Cardiac fibroblast (primary cell): ENCODE data around the gene GDF3.
A peak's percentile ranks its signal among the peaks of the same experiment; 100 is the strongest.
"Not testable (repeated sequence)": the region's sequence is repeated elsewhere in the genome, so short reads cannot be mapped to it uniquely, and the experiment has no call there.

Source experiments
- DNase-seq, 2 donors: peaks; one replicate each; pipeline versions ENCODE4 v3.0.0 to v3.0.0-alpha.2; 2010; ENCODE audit warnings: low read depth in 2 of 2
- H3K4me3 ChIP-seq, 2 donors: replicated peaks in 1 of 2; 1 replicate in 1 of 2; 2 replicates in 1 of 2; pipeline ENCODE4 v1.5.1; 2011; ENCODE audit warnings: low read depth in 2 of 2, low read length in 2 of 2, mild to moderate bottlenecking in 2 of 2, moderate library complexity in 1 of 2
- TF ChIP-seq, protein P1 (sequence below): IDR thresholded peaks from one replicate; pipeline ENCODE4 v1.5.1; 2011; ENCODE audit warnings: low read depth, mild to moderate bottlenecking, low read length, inconsistent platforms

The GDF3 gene

DNA sequence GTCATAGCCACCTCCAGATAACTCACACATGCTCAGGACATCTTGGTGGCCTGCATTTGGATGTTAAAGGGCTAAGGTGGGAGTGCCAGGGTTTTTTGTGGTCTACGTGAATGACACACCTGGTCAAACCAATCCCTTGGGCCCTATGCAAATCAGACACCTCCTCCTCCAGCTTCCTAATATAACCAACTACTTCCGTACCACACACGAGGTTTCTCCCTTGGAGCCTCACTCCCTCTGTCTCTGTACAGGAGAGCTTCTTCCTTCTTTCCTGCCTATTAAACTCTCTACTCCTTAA is 49.4 kb downstream of the GDF3 start:
- TF ChIP-seq, protein P1, sequence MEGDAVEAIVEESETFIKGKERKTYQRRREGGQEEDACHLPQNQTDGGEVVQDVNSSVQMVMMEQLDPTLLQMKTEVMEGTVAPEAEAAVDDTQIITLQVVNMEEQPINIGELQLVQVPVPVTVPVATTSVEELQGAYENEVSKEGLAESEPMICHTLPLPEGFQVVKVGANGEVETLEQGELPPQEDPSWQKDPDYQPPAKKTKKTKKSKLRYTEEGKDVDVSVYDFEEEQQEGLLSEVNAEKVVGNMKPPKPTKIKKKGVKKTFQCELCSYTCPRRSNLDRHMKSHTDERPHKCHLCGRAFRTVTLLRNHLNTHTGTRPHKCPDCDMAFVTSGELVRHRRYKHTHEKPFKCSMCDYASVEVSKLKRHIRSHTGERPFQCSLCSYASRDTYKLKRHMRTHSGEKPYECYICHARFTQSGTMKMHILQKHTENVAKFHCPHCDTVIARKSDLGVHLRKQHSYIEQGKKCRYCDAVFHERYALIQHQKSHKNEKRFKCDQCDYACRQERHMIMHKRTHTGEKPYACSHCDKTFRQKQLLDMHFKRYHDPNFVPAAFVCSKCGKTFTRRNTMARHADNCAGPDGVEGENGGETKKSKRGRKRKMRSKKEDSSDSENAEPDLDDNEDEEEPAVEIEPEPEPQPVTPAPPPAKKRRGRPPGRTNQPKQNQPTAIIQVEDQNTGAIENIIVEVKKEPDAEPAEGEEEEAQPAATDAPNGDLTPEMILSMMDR: no peak
- no peak overlapping the region for H3K4me3 ChIP-seq
- no peak for DNase-seq

DNA sequence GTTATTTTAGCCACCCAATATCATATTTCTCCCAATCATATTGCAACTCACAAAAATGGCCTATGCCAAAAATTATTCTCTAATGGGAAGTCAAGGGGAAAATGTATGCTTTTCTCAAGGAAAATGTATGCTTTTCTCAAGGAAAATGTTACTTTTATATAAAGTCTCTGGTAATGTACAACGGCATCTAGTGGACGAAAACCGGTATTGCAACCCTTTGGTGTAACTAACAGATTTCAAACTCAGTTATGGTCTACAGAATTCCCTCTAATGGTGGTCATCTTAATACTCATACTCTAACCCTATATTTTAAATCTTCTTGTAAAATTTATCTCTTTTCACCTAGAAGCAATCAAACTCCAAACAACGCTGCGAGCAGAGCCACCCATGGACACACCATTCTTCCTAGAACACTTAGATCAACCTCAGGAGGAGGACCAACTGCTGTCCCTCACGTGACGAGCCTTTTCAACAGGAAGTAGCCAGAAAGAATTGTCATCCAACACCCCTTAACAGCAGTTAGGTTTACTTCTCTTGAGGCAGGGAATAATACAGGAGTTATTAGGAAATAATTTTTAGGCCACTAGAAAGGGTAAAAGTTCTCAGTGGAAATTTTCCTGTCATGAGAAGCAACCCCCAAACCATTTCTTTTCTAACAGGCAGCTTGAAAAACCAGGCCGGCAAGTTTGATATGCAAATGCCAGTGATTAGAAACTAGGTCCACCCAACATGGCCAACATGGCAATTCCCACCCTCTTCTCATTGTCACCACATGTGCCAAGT is 50.0 kb downstream of the GDF3 start:
- TF ChIP-seq, protein P1: peak; percentile 82
- no peak overlapping the region for H3K4me3 ChIP-seq
- peak; percentile 41 to 52 for DNase-seq

DNA sequence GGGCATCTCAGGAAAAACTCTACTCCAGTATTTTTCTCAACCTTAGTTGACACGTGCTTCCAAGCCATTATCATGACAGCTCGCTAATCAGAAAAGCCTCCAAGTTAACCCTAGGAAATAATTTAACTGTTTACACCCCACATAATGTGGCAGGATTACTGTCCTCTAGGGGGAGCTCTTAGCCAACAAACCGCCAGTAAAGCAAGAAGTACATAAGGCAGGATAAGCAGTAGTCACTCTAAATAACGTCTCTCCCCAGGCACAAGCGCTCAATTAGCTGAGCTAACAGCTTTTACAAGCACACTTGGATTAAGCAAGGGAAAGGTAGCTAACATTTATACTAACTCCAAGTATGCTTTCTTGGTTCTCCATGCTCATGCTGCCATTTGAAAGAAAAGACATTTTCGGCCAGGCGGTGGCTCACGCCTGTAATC is 52.7 kb downstream of the GDF3 start:
- TF ChIP-seq, protein P1: peak; percentile 46
- H3K4me3 ChIP-seq: no peak overlapping the region
- DNase-seq: peak; percentile 17 to 49

DNA sequence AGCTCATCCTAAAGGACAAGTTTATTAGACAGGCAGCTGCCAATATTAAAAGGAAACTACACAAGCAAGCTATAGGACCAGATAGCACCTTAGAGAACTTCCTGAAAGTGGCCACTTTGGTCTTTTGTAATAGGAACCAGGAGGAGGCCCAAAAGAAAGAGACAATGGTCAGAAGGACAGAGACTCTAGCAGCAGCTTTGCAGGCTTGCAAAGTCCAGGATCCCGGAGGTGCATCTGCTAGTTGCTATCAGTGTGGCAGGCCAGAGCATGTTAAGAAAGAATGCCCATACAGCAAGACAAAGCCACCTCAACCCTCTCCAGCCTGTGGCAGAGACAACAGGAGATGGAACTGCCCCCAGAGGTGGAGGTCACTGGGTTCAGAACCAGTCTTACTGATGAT is 53.3 kb downstream of the GDF3 start:
- DNase-seq: no peak
- TF ChIP-seq, protein P1: no peak
- no peak overlapping the region for H3K4me3 ChIP-seq

GRCh38 chr12:7640123-7640995 is 55.2 kb downstream of the GDF3 start:
- not testable (repeated sequence) for H3K4me3 ChIP-seq, DNase-seq
